Measurements from ENCODE around the gene HSP90AA1.
"Not testable (repeated sequence)": the region's sequence is repeated elsewhere in the genome, so short reads cannot be mapped to it uniquely, and the experiment has no call there.

Gene HSP90AA1

DNA sequence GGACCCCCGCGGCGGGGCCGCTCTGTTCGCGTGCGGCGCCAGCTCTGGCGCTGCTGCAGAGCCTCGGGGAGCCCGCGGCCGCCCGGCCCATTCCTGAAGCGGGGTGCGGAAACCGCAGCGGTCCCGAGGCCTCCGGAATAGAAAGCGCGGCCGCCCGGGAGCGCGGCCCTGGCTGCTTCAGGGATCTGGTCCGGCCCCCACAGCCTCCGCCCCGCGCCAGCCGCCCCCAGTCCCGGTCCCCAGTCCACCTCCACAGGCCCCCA, 204 bp downstream of the HSP90AA1 start:
- Histone ChIP-seq H3K9me2 (replicated peaks; ENCODE audit: low read depth, low read length) (no peaks in the 10 kb centered on the region), H3K36me3 (ENCODE audit: insufficient read depth, low read length) (peaks cover 42% of the 10 kb centered on the region), H3K9ac (ENCODE audit: low read depth, low read length, poor library complexity, severe bottlenecking) (peak overlapping the region; percentile 95), H3K27me3 (ENCODE audit: insufficient read depth, low read length, poor library complexity, severe bottlenecking) (no peaks in the 10 kb centered on the region), H3K79me2 (ENCODE audit: insufficient read depth, low read length) (peaks cover 52% of the 10 kb centered on the region), H2AFZ (ENCODE audit: low read length) (0 out of 2 replicates have a peak overlapping the region, but pooled peaks have one; percentile 46), H3K9me3 (ENCODE audit: insufficient read depth, low read depth, low read length) (no peaks in the 10 kb centered on the region), H3K4me1 (ENCODE audit: insufficient read depth, low read length, poor library complexity, severe bottlenecking) (peaks cover 55% of the 10 kb centered on the region), H3K4me2 (ENCODE audit: low read depth, low read length, poor library complexity, severe bottlenecking) (no peak overlapping the region), H3F3A (ENCODE audit: low read depth) (no peaks in the 10 kb centered on the region), H3K4me3 (ENCODE audit: low read length, poor library complexity, severe bottlenecking) (peak overlapping the region; percentile 83), H4K20me1 (ENCODE audit: insufficient read depth, low read length, poor library complexity, severe bottlenecking) (peaks cover 46% of the 10 kb centered on the region)
- no peak for TF ChIP-seq EZH2phosphoT487 (IDR thresholded peaks at IDR 0.05; ENCODE audit: borderline replicate concordance)
- TF ChIP-seq, protein P1, sequence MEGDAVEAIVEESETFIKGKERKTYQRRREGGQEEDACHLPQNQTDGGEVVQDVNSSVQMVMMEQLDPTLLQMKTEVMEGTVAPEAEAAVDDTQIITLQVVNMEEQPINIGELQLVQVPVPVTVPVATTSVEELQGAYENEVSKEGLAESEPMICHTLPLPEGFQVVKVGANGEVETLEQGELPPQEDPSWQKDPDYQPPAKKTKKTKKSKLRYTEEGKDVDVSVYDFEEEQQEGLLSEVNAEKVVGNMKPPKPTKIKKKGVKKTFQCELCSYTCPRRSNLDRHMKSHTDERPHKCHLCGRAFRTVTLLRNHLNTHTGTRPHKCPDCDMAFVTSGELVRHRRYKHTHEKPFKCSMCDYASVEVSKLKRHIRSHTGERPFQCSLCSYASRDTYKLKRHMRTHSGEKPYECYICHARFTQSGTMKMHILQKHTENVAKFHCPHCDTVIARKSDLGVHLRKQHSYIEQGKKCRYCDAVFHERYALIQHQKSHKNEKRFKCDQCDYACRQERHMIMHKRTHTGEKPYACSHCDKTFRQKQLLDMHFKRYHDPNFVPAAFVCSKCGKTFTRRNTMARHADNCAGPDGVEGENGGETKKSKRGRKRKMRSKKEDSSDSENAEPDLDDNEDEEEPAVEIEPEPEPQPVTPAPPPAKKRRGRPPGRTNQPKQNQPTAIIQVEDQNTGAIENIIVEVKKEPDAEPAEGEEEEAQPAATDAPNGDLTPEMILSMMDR (conservative IDR thresholded peaks at IDR 0.05; ENCODE audit: low read length), result no peak

DNA sequence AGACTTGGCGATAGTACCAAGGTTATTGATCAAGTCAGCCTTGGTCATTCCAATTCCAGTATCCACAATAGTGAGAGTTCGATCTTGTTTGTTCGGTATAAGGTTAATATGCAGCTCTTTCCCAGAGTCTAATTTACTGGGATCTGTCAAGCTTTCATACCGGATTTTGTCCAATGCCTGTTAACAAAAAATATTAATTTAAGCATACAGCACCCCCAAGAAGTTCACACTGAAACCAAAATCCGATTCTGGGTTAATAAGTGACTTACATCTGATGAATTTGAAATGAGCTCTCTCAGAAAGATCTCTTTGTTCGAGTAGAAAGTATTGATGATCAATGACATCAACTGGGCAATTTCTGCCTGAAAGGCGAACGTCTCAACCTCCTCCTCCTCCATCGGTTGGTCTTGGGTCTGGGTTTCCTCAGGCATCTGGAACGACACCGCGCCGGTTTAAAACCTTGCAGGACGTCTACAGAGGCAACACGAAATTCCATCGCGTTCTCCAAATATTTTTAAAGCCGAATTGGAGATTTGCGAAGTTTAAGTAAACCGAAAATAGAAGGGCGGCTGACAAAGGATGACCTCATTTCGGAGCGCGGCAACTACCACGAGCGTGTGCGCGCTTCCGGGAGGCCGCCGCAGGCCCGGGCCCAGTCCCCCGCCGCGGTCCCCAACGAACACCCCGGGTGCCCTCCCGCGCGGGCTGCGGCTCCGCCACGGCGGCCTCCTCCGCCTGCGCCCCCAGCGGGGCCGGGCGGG, 716 bp downstream of the HSP90AA1 start:
- H3K4me2 ChIP-seq (ENCODE audit: low read depth, low read length, poor library complexity, severe bottlenecking), result peak overlapping the region; percentile 99
- H3K4me1 ChIP-seq (ENCODE audit: insufficient read depth, low read length, poor library complexity, severe bottlenecking), result peaks cover 57% of the 10 kb centered on the region
- H3K9me2 ChIP-seq (replicated peaks; ENCODE audit: low read depth, low read length), result no peaks in the 10 kb centered on the region
- no peaks in the 10 kb centered on the region for H3F3A ChIP-seq (ENCODE audit: low read depth)
- peaks cover 47% of the 10 kb centered on the region for H3K36me3 ChIP-seq (ENCODE audit: insufficient read depth, low read length)
- H3K4me3 ChIP-seq (ENCODE audit: low read length, poor library complexity, severe bottlenecking), result peak overlapping the region; percentile 83
- H2AFZ ChIP-seq (ENCODE audit: low read length), result no peak overlapping the region
- H3K27me3 ChIP-seq (ENCODE audit: insufficient read depth, low read length, poor library complexity, severe bottlenecking), result no peaks in the 10 kb centered on the region
- TF ChIP-seq EZH2phosphoT487 (IDR thresholded peaks at IDR 0.05; ENCODE audit: borderline replicate concordance), result no peak
- TF ChIP-seq, protein P1 (conservative IDR thresholded peaks at IDR 0.05; ENCODE audit: low read length), result no peak
- H3K79me2 ChIP-seq (ENCODE audit: insufficient read depth, low read length), result peaks cover 57% of the 10 kb centered on the region
- H3K9me3 ChIP-seq (ENCODE audit: insufficient read depth, low read depth, low read length), result no peaks in the 10 kb centered on the region
- peak overlapping the region; percentile 95 for H3K9ac ChIP-seq (ENCODE audit: low read depth, low read length, poor library complexity, severe bottlenecking)
- peaks cover 51% of the 10 kb centered on the region for H4K20me1 ChIP-seq (ENCODE audit: insufficient read depth, low read length, poor library complexity, severe bottlenecking)

DNA sequence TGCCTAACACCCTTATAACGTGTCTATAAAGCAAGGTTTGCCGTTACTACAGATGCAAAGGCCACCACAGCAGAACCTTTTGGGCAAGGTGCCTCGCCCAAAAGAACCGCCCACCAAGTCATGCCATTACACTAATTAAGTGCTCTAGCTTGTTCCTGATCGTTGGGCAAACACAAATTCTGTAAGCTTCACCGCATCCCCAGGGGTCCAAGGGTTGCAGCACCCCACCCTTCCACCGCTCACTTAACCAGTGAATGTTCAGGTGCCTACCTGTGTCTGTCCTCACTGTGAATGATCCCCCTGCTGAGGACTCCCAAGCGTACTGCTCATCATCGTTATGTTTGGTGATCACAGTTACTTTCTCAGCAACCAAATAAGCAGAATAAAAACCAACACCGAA, 1.4 kb downstream of the HSP90AA1 start:
- Histone ChIP-seq H3F3A (ENCODE audit: low read depth) (no peaks in the 10 kb centered on the region), H3K4me2 (ENCODE audit: low read depth, low read length, poor library complexity, severe bottlenecking) (peak overlapping the region; percentile 99), H2AFZ (ENCODE audit: low read length) (no peak overlapping the region), H3K4me3 (ENCODE audit: low read length, poor library complexity, severe bottlenecking) (peak overlapping the region; percentile 83), H3K79me2 (ENCODE audit: insufficient read depth, low read length) (peaks cover 62% of the 10 kb centered on the region), H3K27me3 (ENCODE audit: insufficient read depth, low read length, poor library complexity, severe bottlenecking) (no peaks in the 10 kb centered on the region), H4K20me1 (ENCODE audit: insufficient read depth, low read length, poor library complexity, severe bottlenecking) (peaks cover 56% of the 10 kb centered on the region), H3K36me3 (ENCODE audit: insufficient read depth, low read length) (peaks cover 54% of the 10 kb centered on the region), H3K9ac (ENCODE audit: low read depth, low read length, poor library complexity, severe bottlenecking) (peak overlapping the region; percentile 95), H3K9me2 (replicated peaks; ENCODE audit: low read depth, low read length) (no peaks in the 10 kb centered on the region), H3K9me3 (ENCODE audit: insufficient read depth, low read depth, low read length) (no peaks in the 10 kb centered on the region), H3K4me1 (ENCODE audit: insufficient read depth, low read length, poor library complexity, severe bottlenecking) (peaks cover 57% of the 10 kb centered on the region)
- no peak for TF ChIP-seq EZH2phosphoT487 (IDR thresholded peaks at IDR 0.05; ENCODE audit: borderline replicate concordance)

DNA sequence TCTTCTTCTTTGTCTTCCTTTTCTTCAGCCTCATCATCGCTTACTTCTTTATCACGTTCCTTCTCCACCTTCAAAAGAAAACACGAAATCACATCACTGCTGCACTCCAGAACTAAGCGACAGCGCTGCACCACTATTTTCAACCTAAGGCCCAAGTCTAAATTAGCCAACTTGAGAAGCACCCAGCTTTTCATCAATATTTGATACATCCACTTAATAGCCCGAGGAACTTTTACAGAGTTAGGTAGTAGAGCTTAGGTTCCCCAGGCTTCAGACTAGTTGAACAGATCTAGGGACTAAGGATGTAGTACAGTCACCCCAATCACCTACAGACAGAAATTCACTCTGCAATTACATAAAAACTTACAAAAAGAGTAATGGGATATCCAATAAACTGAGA, 1.9 kb downstream of the HSP90AA1 start:
- H3K4me1 ChIP-seq (ENCODE audit: insufficient read depth, low read length, poor library complexity, severe bottlenecking), result peaks cover 59% of the 10 kb centered on the region
- H2AFZ ChIP-seq (ENCODE audit: low read length), result no peak overlapping the region
- H3K4me3 ChIP-seq (ENCODE audit: low read length, poor library complexity, severe bottlenecking), result peak overlapping the region; percentile 83
- H3K36me3 ChIP-seq (ENCODE audit: insufficient read depth, low read length), result peaks cover 59% of the 10 kb centered on the region
- H3K9me3 ChIP-seq (ENCODE audit: insufficient read depth, low read depth, low read length), result no peaks in the 10 kb centered on the region
- H3F3A ChIP-seq (ENCODE audit: low read depth), result peaks cover 4% of the 10 kb centered on the region
- peak overlapping the region; percentile 95 for H3K9ac ChIP-seq (ENCODE audit: low read depth, low read length, poor library complexity, severe bottlenecking)
- no peaks in the 10 kb centered on the region for H3K9me2 ChIP-seq (replicated peaks; ENCODE audit: low read depth, low read length)
- H3K27me3 ChIP-seq (ENCODE audit: insufficient read depth, low read length, poor library complexity, severe bottlenecking), result no peaks in the 10 kb centered on the region
- no peak for TF ChIP-seq EZH2phosphoT487 (IDR thresholded peaks at IDR 0.05; ENCODE audit: borderline replicate concordance)
- TF ChIP-seq, protein P1 (conservative IDR thresholded peaks at IDR 0.05; ENCODE audit: low read length), result no peak
- peak overlapping the region; percentile 99 for H3K4me2 ChIP-seq (ENCODE audit: low read depth, low read length, poor library complexity, severe bottlenecking)
- H3K79me2 ChIP-seq (ENCODE audit: insufficient read depth, low read length), result peaks cover 62% of the 10 kb centered on the region
- H4K20me1 ChIP-seq (ENCODE audit: insufficient read depth, low read length, poor library complexity, severe bottlenecking), result peaks cover 61% of the 10 kb centered on the region

DNA sequence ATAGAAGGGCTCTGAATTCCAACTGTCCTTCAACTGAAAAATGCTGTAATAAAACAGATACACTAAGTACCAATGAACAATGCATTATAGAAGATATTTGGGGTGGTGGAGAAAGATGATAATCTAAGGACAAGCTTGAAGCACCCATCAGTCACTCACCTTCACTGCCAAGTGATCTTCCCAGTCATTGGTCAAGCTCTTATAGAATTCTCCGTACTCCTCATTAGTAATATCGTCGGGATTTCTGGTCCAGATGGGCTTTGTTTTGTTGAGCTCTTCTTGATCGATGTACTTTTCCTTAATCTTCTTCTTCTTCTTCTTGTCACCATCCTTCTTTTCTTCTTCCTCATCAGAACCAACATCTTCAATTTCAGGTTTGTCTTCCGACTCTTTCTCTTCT, 2.3 kb downstream of the HSP90AA1 start:
- H3K36me3 ChIP-seq (ENCODE audit: insufficient read depth, low read length), result peaks cover 63% of the 10 kb centered on the region
- not testable (repeated sequence) for H3F3A ChIP-seq (ENCODE audit: low read depth); H2AFZ ChIP-seq (ENCODE audit: low read length); H3K9me2 ChIP-seq (replicated peaks; ENCODE audit: low read depth, low read length); H3K27me3 ChIP-seq (ENCODE audit: insufficient read depth, low read length, poor library complexity, severe bottlenecking); H3K9me3 ChIP-seq (ENCODE audit: insufficient read depth, low read depth, low read length)
- H3K4me1 ChIP-seq (ENCODE audit: insufficient read depth, low read length, poor library complexity, severe bottlenecking), result peaks cover 55% of the 10 kb centered on the region
- peaks cover 63% of the 10 kb centered on the region for H4K20me1 ChIP-seq (ENCODE audit: insufficient read depth, low read length, poor library complexity, severe bottlenecking)
- H3K4me3 ChIP-seq (ENCODE audit: low read length, poor library complexity, severe bottlenecking), result peak overlapping the region; percentile 83
- H3K79me2 ChIP-seq (ENCODE audit: insufficient read depth, low read length), result peaks cover 62% of the 10 kb centered on the region
- peak overlapping the region; percentile 95 for H3K9ac ChIP-seq (ENCODE audit: low read depth, low read length, poor library complexity, severe bottlenecking)
- peak overlapping the region; percentile 99 for H3K4me2 ChIP-seq (ENCODE audit: low read depth, low read length, poor library complexity, severe bottlenecking)

Measured in Loucy (cell line).